Activated CD4-positive, alpha-beta T cell treated with anti-CD3 and anti-CD28 coated beads, Interleukin-2, Interleukin-6, amounts not matched to agents 100 ng/mL and 50 ng/mL, durations not matched to agents 16 hours and 8 hours (primary cell): Measurements from ENCODE around the gene MROH7.

Experiments
- DNase-seq: peaks from one replicate; pipeline ENCODE4 v3.0.0-alpha.2; 2020

MROH7 gene

GRCh38 chr1:54701066-54701465, 59.5 kb downstream of the MROH7 start:
- DNase-seq, result no peak

- no peak for DNase-seq
Observed at GRCh38 chr1:54701996-54702395, 60.4 kb downstream of the MROH7 start.

GRCh38 chr1:54703471-54703870, 61.9 kb downstream of the MROH7 start:
- no peak for DNase-seq

- no peak for DNase-seq
Observed at GRCh38 chr1:54705153-54705552, 63.6 kb downstream of the MROH7 start.

GRCh38 chr1:54706419-54706818, 64.8 kb downstream of the MROH7 start:
- DNase-seq, result no peak

- DNase-seq, result no peak
Observed at GRCh38 chr1:54708385-54708784, 66.8 kb downstream of the MROH7 start.

- no peak for DNase-seq
Observed at GRCh38 chr1:54709547-54710292, 68.1 kb downstream of the MROH7 start.

- DNase-seq, result no peak
Observed at GRCh38 chr1:54710434-54710833, 68.8 kb downstream of the MROH7 start.

- no peak for DNase-seq
Observed at GRCh38 chr1:54710841-54711240, 69.3 kb downstream of the MROH7 start.

- no peak for DNase-seq
Observed at GRCh38 chr1:54711536-54711935, 70.0 kb downstream of the MROH7 start.

GRCh38 chr1:54714881-54715492, 73.4 kb downstream of the MROH7 start:
- no peak for DNase-seq

GRCh38 chr1:54715493-54716298, 74.1 kb downstream of the MROH7 start, which contains the start of gene TTC4:
TTC4 (plus strand) TSS chr1:54715861; CDS start chr1:54715909, 48 bp downstream.
- DNase-seq, result peak; percentile 91

GRCh38 chr1:54716299-54717047, 74.9 kb downstream of the MROH7 start:
- peak; percentile 62 for DNase-seq

GRCh38 chr1:54721719-54722118, 80.1 kb downstream of the MROH7 start:
- DNase-seq, result no peak

GRCh38 chr1:54723985-54724384, 82.4 kb downstream of the MROH7 start:
- no peak for DNase-seq

- no peak for DNase-seq
Observed at GRCh38 chr1:54724771-54725170, 83.2 kb downstream of the MROH7 start.

GRCh38 chr1:54728027-54728426, 86.4 kb downstream of the MROH7 start:
- DNase-seq, result no peak

GRCh38 chr1:54736685-54737084, 95.1 kb downstream of the MROH7 start:
- no peak for DNase-seq

- no peak for DNase-seq
Observed at GRCh38 chr1:54738244-54738643, 96.7 kb downstream of the MROH7 start.

GRCh38 chr1:54741531-54741930, 99.9 kb downstream of the MROH7 start:
- no peak for DNase-seq

- DNase-seq, result no peak
Observed at GRCh38 chr1:54742282-54742681, 100.7 kb downstream of the MROH7 start.

GRCh38 chr1:54743416-54744226, 102.0 kb downstream of the MROH7 start:
- no peak for DNase-seq
